H9 (cell line): ENCODE results near the gene SDK1. TPM values are rescaled to one million over a fixed set of nuclear protein-coding genes. Genes with fewer than 3 reads are reported as not detected.

Experiments used
- DNase-seq: peaks from one replicate; pipeline ENCODE4 v3.0.0-alpha.2; 2017
- H2AFZ ChIP-seq: one replicate; pipeline ENCODE4 v1.6.1; 2013; ENCODE audit warnings: mild to moderate bottlenecking, low read length, control low read depth, moderate library complexity
- H2AK5ac ChIP-seq: 2 replicates; pipeline ENCODE4 v1.6.1; 2013; ENCODE audit warnings: low read length, control low read depth, mixed read lengths; ENCODE audit not compliant: insufficient read length
- H2BK120ac ChIP-seq: one replicate; pipeline ENCODE4 v1.6.1; 2013; ENCODE audit warnings: low read depth, mild to moderate bottlenecking, low read length, control low read depth, inconsistent platforms; ENCODE audit not compliant: poor library complexity, severe bottlenecking
- H2BK12ac ChIP-seq: 2 replicates; pipeline ENCODE4 v1.6.1; 2013; ENCODE audit warnings: low read length, control low read depth, mixed read lengths, low read depth; ENCODE audit not compliant: insufficient read length
- H2BK15ac ChIP-seq: 2 replicates; pipeline ENCODE4 v1.6.1; 2013; ENCODE audit warnings: low read depth, low read length, control low read depth
- H2BK20ac ChIP-seq: one replicate; pipeline ENCODE4 v1.6.1; 2013; ENCODE audit warnings: low read depth, mild to moderate bottlenecking, low read length, control low read depth, inconsistent platforms; ENCODE audit not compliant: poor library complexity, severe bottlenecking
- H2BK5ac ChIP-seq: 2 replicates; pipeline ENCODE4 v1.6.1; 2013; ENCODE audit warnings: low read length, control low read depth, mixed read lengths; ENCODE audit not compliant: insufficient read length
- H3K14ac ChIP-seq: 2 replicates; pipeline ENCODE4 v1.6.1; 2013; ENCODE audit warnings: low read length, control low read depth; ENCODE audit not compliant: insufficient read depth
- H3K18ac ChIP-seq: 2 replicates; pipeline ENCODE4 v1.6.1; 2013; ENCODE audit warnings: low read depth, mild to moderate bottlenecking, mixed read lengths, low read length, control low read depth; ENCODE audit not compliant: insufficient read length
- H3K23ac ChIP-seq: 2 replicates; pipeline ENCODE4 v1.6.1; 2013; ENCODE audit warnings: low read length, control low read depth, mixed read lengths, low read depth; ENCODE audit not compliant: insufficient read length
- H3K23me2 ChIP-seq: 2 replicates; pipeline ENCODE4 v1.6.1; 2013; ENCODE audit warnings: low read depth, mild to moderate bottlenecking, mixed read lengths, low read length, control low read depth; ENCODE audit not compliant: insufficient read length, poor library complexity, severe bottlenecking
- H3K27ac ChIP-seq: 2 replicates; pipeline ENCODE4 v1.5.1; 2013; ENCODE audit warnings: low read length, control low read depth, mixed read lengths, low read depth; ENCODE audit not compliant: insufficient read length
- H3K27me3 ChIP-seq: 2 replicates; pipeline ENCODE4 v1.6.1; 2013; ENCODE audit warnings: low read length, control low read depth, inconsistent platforms; ENCODE audit not compliant: insufficient read depth
- H3K4ac ChIP-seq: 2 replicates; pipeline ENCODE4 v1.6.1; 2013; ENCODE audit warnings: low read depth, mild to moderate bottlenecking, control low read depth, inconsistent platforms, low read length, moderate library complexity
- H3K4me1 ChIP-seq: 2 replicates; pipeline ENCODE4 v1.6.1; 2013; ENCODE audit warnings: low read length, control low read depth, inconsistent platforms; ENCODE audit not compliant: insufficient read depth
- H3K4me2 ChIP-seq: 2 replicates; pipeline ENCODE4 v1.6.1; 2013; ENCODE audit warnings: low read length, control low read depth, mixed read lengths; ENCODE audit not compliant: insufficient read length, insufficient read depth
- H3K56ac ChIP-seq: 2 replicates; pipeline ENCODE4 v1.6.1; 2013; ENCODE audit warnings: low read depth, mild to moderate bottlenecking, mixed read lengths, low read length, control low read depth; ENCODE audit not compliant: insufficient read length
- H3K79me1 ChIP-seq: 2 replicates; pipeline ENCODE4 v1.6.1; 2013; ENCODE audit warnings: low read depth, mild to moderate bottlenecking, moderate library complexity, low read length, control low read depth, inconsistent platforms; ENCODE audit not compliant: insufficient read depth, poor library complexity, severe bottlenecking
- H3K79me2 ChIP-seq: 2 replicates; pipeline ENCODE4 v1.6.1; 2013; ENCODE audit warnings: low read length, control low read depth, inconsistent platforms; ENCODE audit not compliant: insufficient read depth
- H3K9ac ChIP-seq: 2 replicates; pipeline ENCODE4 v1.6.1; 2013; ENCODE audit warnings: low read length, control low read depth, mixed read lengths; ENCODE audit not compliant: insufficient read length; ENCODE audit errors: extremely low read depth
- H3K9me3 ChIP-seq: one replicate; pipeline ENCODE4 v1.6.1; 2013; ENCODE audit warnings: low read depth, low read length, inconsistent platforms; ENCODE audit not compliant: control insufficient read depth
- H3T11ph ChIP-seq: one replicate; pipeline ENCODE4 v1.6.1; 2013; ENCODE audit warnings: mild to moderate bottlenecking, low read length, control low read depth, inconsistent platforms
- H4K20me1 ChIP-seq: one replicate; pipeline ENCODE4 v1.6.1; 2013; ENCODE audit not compliant: control insufficient read depth, insufficient read length, insufficient read depth
- H4K5ac ChIP-seq: 2 replicates; pipeline ENCODE4 v1.6.1; 2013; ENCODE audit warnings: low read depth, mild to moderate bottlenecking, mixed read lengths, low read length, control low read depth; ENCODE audit not compliant: insufficient read length
- H4K8ac ChIP-seq: replicated peaks from 2 replicates; pipeline ENCODE4 v1.6.1; 2013; ENCODE audit warnings: low read length, control low read depth, mixed read lengths, low read depth; ENCODE audit not compliant: insufficient read length
- H4K91ac ChIP-seq: 2 replicates; pipeline ENCODE4 v1.6.1; 2013; ENCODE audit warnings: low read depth, mild to moderate bottlenecking, moderate library complexity, mixed read lengths, low read length, control low read depth; ENCODE audit not compliant: insufficient read length
- H3K27ac Mint-ChIP-seq, 3 experiments: 2 replicates in 2 of 3; 3 replicates in 1 of 3; pipeline ENCODE4 v1.8.0; 2020 to 2021; ENCODE audit warnings: mixed read lengths in 3 of 3, mild to moderate bottlenecking in 1 of 3, moderate library complexity in 1 of 3
- H3K27me3 Mint-ChIP-seq: 2 replicates; pipeline ENCODE4 v1.8.0; 2021; ENCODE audit warnings: low read depth, mild to moderate bottlenecking, moderate library complexity, mixed read lengths
- H3K36me3 Mint-ChIP-seq, 3 experiments: 2 replicates in 2 of 3; 3 replicates in 1 of 3; pipeline ENCODE4 v1.8.0; 2020 to 2021; ENCODE audit warnings: low read depth in 3 of 3, mixed read lengths in 3 of 3; ENCODE audit not compliant: insufficient read depth in 1 of 3
- H3K4me1 Mint-ChIP-seq, 2 experiments: 2 replicates each; pipeline ENCODE4 v1.8.0; 2020; ENCODE audit warnings: mixed read lengths in 2 of 2
- H3K4me3 Mint-ChIP-seq, 2 experiments: 2 replicates in 1 of 2; 3 replicates in 1 of 2; pipeline ENCODE4 v1.8.0; 2020 to 2021; ENCODE audit warnings: mild to moderate bottlenecking in 2 of 2, mixed read lengths in 2 of 2, moderate library complexity in 1 of 2
- H3K9me3 Mint-ChIP-seq, 2 experiments: 2 replicates in 1 of 2; 3 replicates in 1 of 2; pipeline ENCODE4 v1.8.0; 2020; ENCODE audit warnings: mild to moderate bottlenecking in 2 of 2, mixed read lengths in 2 of 2, moderate library complexity in 1 of 2
- WGBS: extraction: QIAGEN DNeasy Blood & Tissue Kit; methylation state at CpG from one replicate; pipeline ENCODE4 v1.1.7; 2013; ENCODE audit warnings: missing lambda C conversion rate, low lambda C conversion rate, mixed read lengths; ENCODE audit not compliant: insufficient read length; ENCODE audit errors: extremely low coverage; 5-methylcytosine and 5-hydroxymethylcytosine counted together
- total RNA-seq: library from RNA; stranded (reverse); gene quantifications from 2 replicates; pipeline ENCODE4 v1.2.1, GENCODE V29; 2021
- TF ChIP-seq, protein P1 (sequence below): fragments of 200-600 bp; sonication (generic); conservative IDR thresholded peaks from 3 replicates; pipeline ENCODE4 v1.8.0; 2021; ENCODE audit warnings: antibody characterized with exemption, mild to moderate bottlenecking

SDK1 gene
- total RNA-seq, 1 experiment from 2014 or later = 8.7 TPM

DNA sequence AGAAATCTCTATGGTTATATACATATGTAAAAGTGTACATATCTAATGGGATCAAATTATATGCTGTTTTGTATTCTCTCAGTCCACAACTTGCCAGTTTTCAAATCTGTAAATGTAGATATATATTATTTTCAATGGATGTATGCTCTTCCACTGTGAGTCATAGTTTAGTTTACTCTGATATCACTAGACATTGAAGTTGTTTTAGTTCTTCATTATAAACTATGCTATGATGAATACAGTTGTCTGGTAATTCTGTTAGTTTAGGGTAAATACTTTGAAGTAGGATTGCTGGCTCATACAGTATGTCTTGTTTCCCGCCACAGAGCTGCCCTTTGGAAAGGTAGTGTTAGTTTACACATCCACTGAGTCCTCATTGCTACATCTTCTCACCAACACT lies 25.2 kb downstream of the SDK1 start:
- no peak overlapping the region for H2AK5ac ChIP-seq
- H2BK15ac ChIP-seq = no peak overlapping the region
- WGBS = no CpG with 5 or more reads among the region's 1 CpG
- no peaks in the 10 kb centered on the region for H3K4me1 ChIP-seq
- H4K91ac ChIP-seq = no peak overlapping the region
- H3K36me3 Mint-ChIP-seq = peaks cover 2 to 11% (median 7%) of the 10 kb centered on the region in 3 experiments; a peak in 5 of 7 replicates
- TF ChIP-seq, protein P1, sequence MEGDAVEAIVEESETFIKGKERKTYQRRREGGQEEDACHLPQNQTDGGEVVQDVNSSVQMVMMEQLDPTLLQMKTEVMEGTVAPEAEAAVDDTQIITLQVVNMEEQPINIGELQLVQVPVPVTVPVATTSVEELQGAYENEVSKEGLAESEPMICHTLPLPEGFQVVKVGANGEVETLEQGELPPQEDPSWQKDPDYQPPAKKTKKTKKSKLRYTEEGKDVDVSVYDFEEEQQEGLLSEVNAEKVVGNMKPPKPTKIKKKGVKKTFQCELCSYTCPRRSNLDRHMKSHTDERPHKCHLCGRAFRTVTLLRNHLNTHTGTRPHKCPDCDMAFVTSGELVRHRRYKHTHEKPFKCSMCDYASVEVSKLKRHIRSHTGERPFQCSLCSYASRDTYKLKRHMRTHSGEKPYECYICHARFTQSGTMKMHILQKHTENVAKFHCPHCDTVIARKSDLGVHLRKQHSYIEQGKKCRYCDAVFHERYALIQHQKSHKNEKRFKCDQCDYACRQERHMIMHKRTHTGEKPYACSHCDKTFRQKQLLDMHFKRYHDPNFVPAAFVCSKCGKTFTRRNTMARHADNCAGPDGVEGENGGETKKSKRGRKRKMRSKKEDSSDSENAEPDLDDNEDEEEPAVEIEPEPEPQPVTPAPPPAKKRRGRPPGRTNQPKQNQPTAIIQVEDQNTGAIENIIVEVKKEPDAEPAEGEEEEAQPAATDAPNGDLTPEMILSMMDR = no peak
- no peaks in the 10 kb centered on the region for H3K79me1 ChIP-seq
- no peak overlapping the region for H3K14ac ChIP-seq
- H3K56ac ChIP-seq = no peak overlapping the region
- no peak overlapping the region for H3K27ac Mint-ChIP-seq
- H3K4me2 ChIP-seq = no peak overlapping the region
- no peaks in the 10 kb centered on the region for H3K27me3 ChIP-seq
- no peak overlapping the region for H2AFZ ChIP-seq
- no peak overlapping the region for H3T11ph ChIP-seq
- peaks cover 9 to 19% of the 10 kb centered on the region in 2 experiments for H3K4me1 Mint-ChIP-seq
- H2BK12ac ChIP-seq = no peak overlapping the region
- H3K9me3 ChIP-seq = no peaks in the 10 kb centered on the region
- no peak overlapping the region for H3K23ac ChIP-seq
- H3K4ac ChIP-seq = no peak overlapping the region
- no peak overlapping the region for H3K27ac ChIP-seq
- no peak overlapping the region for H4K8ac ChIP-seq
- H3K79me2 ChIP-seq = no peaks in the 10 kb centered on the region
- H2BK5ac ChIP-seq = no peak overlapping the region
- no peak overlapping the region for H2BK20ac ChIP-seq
- H4K5ac ChIP-seq = no peak overlapping the region
- H3K27me3 Mint-ChIP-seq = no peaks in the 10 kb centered on the region
- H3K18ac ChIP-seq = no peak overlapping the region
- H4K20me1 ChIP-seq = no peaks in the 10 kb centered on the region
- H3K9ac ChIP-seq = no peak overlapping the region
- no peak overlapping the region for H2BK120ac ChIP-seq
- no peaks in the 10 kb centered on the region for H3K23me2 ChIP-seq
- no peaks in the 10 kb centered on the region; a peak in 1 of 5 replicates for H3K9me3 Mint-ChIP-seq
- DNase-seq = no peak
- H3K4me3 Mint-ChIP-seq = no peak overlapping the region
